Daoy (cell line): Measurements from ENCODE around the gene DOLK. TPM values are rescaled to one million over a fixed set of nuclear protein-coding genes. Genes with fewer than 3 reads are reported as not detected.
"Not testable (repeated sequence)": the region's sequence is repeated elsewhere in the genome, so short reads cannot be mapped to it uniquely, and the experiment has no call there.

Source experiments
- DNase-seq: peaks from one replicate; pipeline ENCODE4 v3.0.0-alpha.2; 2015; ENCODE audit warnings: low read depth
- total RNA-seq: library from RNA; depleted of rRNA; stranded (reverse); fragments of >200 nt; shearing (Covaris generic); gene quantifications from 2 replicates; pipeline ENCODE4 v1.2.3, GENCODE V29; 2014; rRNA removed

The DOLK gene
- 16.3 and 17.1 TPM in 2 replicates for total RNA-seq

DNA sequence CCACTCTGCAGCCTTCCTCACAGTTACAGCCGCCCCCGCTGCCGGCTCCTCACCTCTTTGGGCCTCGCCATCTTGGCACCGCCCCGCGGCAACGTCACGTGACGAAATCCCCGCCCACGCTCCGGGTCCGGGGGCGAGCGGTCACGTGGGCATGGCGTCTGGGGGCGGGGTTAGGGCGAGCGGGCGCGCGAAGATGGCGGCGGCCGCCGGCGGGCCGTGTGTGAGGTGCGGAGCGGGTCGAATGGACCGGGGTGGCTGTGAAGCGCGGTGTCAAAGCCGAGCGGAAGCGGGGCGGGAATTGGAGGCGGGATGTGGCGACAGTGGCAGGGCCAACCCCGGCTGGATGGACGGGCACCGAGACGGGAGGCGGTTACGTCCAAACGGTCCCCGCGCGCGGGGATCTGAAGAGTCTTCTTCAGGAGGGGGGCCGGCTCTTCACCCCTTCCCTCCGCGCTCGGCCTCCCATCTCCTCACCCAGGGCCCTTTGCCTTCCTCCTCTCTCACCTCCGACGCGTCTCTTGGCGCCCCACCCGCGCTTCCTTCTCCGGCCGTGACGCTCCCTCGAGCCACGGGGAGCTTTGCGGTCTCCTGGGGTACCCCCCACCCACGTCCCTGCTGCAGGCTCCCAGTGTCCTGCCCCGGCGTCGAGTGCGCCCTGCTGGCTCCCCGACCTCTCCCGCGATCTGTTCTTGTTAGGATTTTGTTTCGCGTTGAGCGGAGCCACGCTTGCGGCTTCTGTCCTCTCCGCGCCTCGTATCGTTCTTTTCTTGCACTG is at the start of gene DOLK, which contains the start of gene NUP188:
Gene DOLK (minus strand): TSS at position 77 of the 775 bp plus-strand sequence. CDS start 300 bp downstream, outside the sequence.
Gene NUP188 (plus strand): TSS at position 173 of the 775 bp plus-strand sequence. CDS start 21 bp downstream, at position 194.
- DNase-seq: peak; percentile 98

DNA sequence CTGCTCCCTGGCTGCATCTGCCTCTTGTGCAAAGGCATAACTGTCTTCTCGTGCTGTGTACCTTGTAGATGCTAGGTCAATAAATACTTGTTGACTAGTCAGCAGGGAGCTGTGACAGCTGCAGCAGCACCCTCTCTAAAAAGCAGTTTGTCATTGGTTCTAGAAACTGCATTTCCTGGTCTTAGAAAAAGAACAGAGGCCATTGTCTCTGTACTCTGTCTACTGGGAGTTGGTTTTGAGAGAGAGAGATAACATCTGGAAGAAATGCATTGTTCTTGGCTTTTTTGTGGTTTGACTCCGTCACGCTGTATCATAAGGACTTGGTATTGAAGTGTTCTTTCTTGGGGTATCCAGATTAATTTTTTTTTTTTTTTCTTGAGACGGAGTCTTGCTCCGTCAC is 48.4 kb upstream of the DOLK start:
- DNase-seq: no peak

DNA sequence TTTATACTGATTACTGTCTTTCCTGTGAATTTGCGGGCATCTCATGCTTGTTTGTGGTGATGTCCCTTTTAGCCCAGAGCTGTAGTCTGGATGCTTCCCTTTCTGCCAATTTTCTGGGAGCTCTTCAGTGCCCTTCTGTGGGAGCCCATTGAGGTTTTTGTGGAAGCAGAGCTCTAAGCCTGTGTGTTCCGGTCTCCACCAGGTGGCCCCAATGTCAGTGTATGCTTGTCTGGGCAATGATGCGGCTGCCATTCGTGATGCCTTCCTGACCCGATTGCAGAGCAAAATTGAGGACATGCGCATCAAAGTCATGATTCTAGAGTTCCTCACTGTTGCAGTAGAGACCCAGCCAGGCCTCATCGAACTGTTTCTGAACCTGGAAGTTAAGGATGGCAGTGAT is 45.6 kb upstream of the DOLK start:
- DNase-seq: no peak

DNA sequence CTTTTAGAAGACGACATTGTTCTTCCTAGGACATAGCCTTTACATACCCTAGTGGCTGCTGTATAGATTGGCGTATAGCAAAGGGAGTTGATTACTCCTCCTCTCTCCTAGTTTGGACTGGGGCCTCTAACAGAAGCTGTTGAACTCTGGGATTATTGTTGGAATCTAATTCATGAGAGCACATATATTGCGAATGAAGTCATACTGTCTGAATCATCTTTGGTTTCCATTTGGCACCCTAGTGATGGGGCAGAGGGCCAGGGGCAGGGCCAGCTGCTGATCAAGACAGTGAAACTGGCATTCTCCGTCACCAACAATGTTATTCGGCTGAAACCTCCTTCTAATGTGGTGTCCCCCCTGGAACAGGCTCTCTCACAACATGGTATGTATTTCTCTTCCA is 40.4 kb upstream of the DOLK start:
- DNase-seq: peak; percentile 89

DNA sequence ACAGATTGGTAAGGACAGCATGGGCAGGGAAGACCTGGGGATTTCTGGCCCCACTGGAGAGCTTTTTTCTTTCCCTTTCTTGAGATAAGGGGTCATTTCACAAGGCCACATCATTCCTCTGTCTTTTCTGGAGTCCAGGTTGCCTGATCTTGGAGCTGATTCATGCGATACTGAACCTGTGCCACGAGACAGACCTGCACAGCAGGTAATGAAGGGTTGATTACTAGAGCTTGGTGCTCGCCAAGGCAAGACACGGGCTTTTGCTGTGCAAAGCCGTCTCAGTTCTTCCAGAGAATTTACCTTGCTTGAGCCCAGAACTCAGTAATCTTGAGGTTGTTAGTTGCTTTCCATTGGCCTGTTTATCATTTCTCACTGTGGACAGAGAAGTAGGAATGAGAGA is 39.3 kb upstream of the DOLK start:
- DNase-seq: no peak

DNA sequence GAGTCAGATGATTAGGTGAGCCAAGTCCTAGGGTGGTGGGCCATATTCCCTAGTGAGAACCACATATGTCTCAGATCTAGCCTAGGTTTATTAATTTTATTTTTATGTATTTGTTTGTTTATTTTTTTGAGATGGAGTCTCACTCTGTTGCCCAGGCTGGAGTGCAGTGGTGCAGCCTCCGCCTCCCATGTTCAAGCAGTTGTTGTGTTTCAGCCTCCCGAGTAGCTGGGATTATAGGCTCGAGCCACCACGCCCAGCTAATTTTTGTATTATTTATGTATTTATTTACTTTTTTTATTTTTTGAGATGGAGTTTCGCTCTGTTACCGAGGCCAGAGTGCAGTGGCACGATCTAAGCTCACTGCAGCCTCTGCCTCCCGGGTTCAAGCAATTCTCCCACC is 36.1 kb upstream of the DOLK start:
- no peak for DNase-seq

DNA sequence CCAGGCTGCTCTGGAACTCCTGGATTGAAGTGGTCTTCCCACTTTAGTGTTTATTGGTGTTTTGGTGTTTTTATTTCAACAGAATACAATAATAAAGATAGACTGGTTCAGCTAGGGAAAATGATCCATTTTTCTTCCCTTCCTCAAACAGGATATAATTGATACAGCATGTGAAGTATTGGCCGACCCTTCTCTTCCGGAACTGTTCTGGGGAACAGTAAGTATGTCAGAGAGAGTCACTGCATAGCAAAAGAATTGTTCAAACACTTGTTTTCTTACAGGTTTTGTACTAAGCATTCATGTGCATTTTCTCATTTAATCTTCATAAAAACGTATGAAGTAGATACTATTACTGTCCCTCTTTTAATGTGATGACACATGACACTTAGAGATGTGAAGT is 31.7 kb upstream of the DOLK start:
- DNase-seq: no peak

DNA sequence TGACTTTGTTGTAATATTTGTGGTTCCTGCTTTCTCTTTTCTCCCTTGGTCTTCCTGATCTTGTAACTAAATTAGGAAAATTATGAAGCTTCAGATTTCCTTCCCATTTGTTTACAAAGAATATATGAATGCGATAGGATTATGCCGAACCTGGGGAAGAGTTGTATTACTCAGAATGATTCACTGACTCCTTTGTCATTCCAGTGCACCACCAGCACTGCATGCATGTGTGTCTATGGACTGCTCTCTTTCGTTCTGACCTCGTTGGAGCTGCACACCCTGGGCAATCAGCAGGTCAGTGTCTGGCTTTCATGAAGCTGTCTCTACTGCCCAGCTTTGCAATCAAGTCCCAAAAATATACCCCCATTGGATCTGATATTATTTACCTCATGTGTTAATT is 25.6 kb upstream of the DOLK start:
- peak; percentile 58 for DNase-seq

DNA sequence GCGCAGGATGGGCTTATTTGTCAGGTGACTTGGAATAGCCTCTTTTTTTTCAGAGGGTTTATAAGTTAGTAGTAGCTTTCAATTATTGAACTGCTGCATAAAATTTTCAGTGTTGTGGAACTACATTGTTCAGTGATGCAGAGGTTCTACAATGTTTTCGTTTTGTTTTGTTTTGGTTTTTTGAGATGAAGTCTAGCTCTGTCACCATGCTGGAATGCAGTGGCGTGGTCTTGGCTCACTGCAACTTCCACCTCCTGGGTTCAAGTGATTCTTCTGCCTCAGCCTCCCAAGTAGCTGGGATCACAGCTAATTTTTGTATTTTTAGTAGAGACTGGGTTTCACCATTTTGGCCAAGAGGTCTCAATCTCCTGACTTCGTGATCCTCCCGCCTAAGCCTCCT is 22.1 kb upstream of the DOLK start:
- peak; percentile 37 for DNase-seq

DNA sequence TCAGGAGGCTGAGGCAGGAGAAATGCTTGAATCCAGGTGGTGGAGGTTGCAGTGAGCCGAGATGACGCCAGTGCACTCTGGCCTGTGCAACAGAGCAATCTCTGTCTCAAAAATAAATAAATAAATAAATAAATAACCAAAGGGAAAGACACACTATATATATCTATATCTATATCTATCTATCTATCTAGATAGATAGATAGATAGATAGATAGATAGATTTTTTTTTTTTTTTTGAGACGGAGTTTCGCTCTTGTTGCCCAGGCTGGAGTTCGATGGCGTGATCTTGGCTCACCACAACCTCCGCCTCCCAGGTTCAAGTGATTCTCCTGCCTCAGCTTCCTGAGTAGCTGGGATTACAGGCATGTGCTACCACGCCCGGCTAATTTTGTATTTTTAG is 14.0 kb upstream of the DOLK start:
- DNase-seq: not testable (repeated sequence)

DNA sequence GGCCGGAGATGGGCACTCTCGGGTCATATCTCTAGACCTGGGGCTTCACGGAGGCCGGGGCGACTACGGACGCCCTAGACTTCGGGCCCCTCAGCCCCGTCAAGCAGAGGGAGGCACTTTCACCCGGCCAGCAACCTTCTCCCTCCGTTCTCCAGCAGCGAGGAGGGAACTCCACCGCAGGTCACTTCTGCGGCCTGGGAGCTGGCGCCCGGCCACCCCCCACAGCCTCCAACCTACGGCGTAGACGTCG is 201 bp downstream of the DOLK start:
- DNase-seq: no peak

DNA sequence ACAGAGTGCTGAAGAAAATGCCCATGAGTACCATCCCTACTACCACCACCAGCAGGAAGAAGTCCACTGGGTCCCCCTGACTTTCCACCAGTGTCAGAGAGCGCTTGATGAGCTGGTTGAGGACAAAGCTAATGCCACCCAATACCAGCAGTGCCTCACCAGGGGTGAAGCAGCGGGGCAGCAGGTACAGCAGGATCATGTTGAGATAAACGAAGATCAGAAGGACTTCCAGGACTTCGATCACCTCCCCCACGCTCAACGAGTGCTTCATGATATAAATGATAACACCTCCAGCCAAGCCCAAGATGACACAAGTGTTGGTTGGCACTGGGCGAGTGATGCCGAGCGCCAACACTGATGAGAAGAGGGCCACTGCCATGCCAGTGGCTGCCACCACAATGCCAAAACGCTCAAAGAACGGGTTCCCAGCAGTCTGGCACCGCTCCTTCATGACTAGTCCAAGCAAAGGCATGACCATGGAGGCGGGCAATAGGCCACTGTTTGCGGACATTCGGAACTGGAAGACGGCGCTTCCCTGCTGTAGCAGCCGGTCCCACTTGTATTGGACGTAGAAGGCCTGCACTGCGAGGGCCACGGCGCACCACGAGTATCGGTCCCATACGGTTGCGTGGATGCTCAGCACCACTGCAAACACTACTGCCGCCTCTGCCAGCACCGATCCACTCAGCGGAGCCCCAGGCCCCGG is 679 bp downstream of the DOLK start:
- peak; percentile 38 for DNase-seq

DNA sequence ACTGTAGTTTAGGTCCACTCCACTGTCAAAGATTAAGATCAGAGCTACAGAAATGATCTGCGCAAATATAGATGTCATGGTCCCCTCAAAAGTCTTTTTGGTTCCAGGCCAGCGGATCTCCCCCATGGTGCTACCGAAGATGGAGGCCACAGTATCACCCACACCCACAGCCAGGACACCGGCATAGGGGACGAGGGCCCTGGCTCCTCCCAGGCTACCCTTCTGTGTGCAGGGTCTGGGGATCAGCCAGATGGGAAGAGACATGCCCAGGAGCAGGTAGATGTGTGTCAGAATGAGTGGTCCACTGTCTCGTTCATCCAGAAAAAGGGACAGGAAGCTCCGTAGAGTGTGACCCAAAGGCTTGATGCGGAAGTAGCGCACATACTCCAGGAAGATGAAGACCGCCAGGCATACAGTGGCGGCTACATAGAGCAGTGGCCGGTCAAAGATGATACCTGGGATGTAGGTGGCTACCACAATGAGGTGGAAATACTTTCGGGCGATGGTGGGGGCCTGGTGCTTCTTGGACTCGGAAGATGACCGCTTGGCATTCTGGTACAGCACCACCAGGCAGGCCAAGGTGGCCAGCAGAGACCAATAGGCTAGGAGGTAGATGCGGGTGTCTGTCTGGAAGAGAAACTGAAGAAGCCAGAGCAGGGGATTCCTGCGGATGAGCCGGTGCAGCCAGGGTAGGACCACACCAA is 1.5 kb downstream of the DOLK start:
- no peak for DNase-seq

DNA sequence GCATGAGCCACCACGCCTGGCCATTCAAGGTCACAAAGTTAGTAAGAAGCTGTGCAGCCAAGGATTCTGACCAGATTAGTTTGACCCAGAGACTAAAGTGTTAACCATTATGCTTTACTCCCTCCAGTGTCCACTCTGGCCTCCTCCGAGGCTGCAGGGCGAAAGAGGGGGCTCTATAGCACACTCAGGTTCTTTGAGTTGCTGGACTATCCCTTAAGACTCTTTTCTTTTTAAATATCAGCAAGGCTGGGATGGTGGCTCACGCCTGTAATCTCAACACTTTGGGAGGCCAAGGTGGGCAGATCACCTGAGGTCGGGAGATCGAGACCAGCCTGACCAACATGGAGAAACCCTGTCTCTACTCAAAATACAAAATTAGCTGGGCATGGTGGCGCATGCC is 2.4 kb downstream of the DOLK start:
- not testable (repeated sequence) for DNase-seq

DNA sequence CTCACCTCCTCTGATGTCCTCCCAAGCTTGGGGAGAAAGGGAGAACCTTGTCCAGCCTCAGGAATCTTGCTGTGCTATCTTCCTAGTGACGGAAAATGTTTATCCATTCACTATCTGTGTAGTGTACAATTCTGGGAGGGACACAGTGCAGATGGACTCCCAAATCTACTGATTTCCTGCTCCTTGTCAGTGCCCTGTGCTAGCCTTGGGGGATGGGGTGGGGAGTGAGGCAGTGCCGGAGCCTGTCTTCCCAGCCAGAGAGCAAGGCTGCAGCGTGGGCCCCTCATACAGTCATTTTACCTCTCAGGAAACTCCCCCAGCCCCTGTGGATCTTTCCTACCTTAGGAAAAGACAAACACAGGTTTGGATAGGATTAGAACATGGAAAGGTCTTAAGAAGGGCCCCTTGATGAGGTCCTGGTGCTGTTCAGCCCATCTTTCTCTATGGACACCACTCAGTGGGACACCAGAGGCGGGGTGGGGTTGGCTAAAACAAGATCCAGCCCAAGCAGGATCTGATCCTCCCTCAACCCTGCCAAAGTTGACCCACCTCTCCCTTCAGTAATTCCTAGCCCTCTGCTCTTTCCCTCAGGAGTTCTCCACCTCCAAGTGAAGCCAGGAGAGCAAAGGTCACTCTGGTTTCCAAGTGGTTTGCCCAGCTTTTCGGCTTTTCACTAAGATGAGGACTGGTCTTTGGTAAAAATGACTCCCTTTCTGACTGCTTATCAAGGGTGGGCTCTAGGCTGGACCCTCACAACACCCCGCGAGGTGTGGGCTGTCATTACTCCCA is 3.4 kb downstream of the DOLK start:
- DNase-seq: no peak

DNA sequence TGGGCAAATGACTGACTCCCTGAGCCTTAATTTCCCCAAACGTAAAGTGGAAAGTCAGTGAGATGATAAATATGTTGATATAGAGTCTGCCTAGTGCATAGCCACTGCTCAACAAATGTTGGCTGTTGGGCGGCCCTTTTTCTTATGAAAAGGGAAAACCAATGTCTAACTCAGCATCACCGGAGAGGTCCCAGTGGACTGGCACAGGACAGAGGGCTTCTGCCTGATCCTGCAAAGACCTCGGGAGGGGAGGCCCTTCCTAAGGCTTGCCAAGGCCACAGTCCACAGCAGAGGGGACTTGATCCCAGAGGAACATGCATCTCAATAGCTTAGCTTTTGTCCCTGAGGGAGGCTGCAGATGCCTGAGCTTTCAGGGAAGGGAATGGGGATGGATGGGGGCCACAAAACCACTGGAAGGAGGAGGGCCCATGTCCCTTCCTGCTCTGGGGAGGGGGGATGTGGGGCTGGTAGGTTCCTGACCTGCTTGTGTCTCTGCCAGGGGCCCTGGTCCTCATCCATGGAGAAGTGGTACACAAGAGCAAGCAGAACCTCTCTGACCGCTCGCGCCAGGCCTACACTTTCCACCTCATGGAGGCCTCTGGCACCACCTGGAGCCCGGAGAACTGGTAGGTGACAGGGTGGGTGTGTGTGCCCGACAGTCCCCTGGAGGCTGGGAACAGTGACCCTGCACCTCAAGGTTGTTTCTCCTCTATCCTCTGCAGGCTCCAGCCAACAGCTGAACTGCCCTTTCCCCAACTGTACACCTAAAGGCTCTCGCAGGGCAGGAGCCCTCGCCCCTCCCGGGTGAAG is 6.3 kb downstream of the DOLK start:
- no peak for DNase-seq

DNA sequence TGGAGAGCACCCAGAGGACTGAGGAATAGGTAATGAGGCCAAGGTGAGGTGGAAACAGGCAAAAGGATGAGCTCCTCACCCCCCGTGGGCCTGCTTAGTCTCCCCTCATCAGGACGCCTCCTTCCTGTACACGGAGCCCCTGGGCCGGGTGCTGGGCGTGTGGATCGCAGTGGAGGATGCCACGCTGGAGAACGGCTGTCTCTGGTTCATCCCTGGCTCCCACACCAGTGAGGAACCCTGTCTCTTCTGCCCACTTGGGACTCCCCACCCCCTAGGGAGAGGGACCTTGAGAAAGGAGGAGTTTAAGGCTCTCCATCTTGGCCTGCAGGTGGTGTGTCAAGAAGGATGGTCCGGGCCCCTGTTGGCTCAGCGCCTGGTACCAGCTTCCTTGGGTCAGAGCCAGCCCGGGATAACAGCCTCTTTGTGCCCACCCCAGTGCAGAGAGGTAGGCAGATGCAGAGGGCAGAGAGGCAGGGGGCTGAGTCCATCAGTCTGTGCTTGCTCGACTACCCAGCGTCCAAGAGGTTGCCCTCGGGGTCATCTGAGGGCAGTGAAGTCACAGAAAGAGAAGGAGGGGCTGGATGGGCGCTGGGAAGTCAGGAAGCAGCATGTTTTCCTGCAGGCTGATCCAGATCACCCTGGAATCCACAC is 7.0 kb downstream of the DOLK start:
- no peak for DNase-seq

DNA sequence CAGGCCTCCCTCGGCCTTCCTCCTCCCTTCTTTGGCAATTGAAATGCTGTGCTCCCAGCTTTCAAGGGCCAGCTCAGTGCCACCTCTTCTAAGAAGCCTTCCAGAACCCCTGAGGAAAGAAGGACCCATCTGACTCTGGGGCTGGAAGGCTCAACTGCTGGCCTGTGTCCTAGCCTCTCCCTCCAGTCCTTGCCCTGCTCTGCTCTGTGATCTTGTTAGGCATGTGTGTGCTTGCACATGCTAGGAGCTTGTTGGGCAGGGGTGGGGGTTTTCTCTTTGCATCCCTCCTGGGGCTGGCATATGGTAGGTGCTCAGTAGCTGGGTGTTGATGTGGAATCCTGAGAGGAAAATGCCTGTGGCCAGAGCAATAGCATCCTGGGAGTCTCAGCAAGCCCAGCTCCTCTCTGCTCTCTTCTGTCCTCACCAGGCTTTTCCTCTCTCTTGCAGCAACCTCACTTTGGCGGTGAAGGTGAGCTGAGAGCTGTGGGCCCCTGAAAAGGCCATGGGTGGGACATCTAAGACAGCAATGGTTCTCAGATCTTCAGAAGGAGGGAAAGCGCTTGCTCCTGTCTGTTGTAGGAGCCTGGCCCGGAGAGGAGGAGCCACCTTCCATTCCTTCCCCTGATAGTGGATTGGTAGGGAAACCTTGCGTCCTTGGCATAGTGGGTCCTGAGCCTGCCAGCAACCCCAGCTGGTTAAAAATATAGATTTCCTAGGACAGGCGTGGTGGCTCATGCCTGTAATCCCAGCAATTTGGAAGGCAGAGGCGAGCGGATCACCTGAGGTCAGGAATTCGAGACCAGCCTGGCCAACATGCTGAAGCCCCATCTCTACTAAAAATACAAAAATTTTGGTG is 9.9 kb downstream of the DOLK start:
- no peak for DNase-seq

DNA sequence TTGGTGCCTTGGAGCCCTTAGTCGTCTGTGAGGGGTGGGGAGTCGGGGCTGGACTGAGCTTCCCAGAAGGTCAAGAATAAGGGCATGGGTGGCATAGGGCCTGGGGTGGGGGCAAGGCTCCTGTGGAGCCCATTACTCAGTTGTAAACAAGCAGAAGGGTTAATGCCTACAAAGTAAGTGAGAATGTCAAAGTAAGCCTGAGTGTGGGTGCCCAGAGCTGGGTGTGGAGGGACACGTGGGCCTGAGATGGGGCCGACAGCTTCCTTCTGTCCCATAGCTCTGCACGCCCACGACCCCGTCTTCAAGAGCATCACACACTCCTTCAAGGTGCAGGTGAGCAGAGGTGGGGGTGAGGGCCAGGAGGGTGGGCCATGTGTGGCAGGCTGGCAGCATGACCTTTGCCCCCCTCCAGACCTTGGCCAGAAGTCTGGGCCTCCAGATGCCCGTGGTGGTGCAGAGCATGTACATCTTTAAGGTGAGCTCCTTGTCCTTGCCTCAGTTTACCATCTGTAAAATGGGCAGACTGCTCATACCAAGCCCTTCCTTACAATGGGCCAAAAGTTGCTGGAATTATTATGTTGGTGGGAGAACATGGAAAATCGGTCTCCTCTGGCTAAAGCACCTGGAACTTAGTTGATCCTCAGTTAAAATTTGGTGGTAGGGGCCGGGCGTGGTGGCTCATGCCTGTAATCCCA is 11.1 kb downstream of the DOLK start:
- DNase-seq: no peak
